Measurements from ENCODE around the gene CDH16. TPM values are rescaled to one million over a fixed set of nuclear protein-coding genes. Genes with fewer than 3 reads are reported as not detected.
A peak's percentile ranks its signal among the peaks of the same experiment; 100 is the strongest.

CDH16 gene
- total and polyA plus RNA-seq, 11 donors = 0.08 to 1.6 (median 0.17) TPM; not detected in 5

GRCh38 chr16:66911801-66912200 lies 6.9 kb downstream of the CDH16 start:
- DNase-seq (peak in 1 of 5 donors; percentile 19), ATAC-seq (no peak)
- Histone ChIP-seq H3K27ac (no peak overlapping the region), H3K36me3 (no peaks in the 10 kb centered on the region), H3K9me3 (no peaks in the 10 kb centered on the region), H3K4me1 (peaks cover 0 to 22% (median 5%) of the 10 kb centered on the region in 12 donors), H3K27me3 (no peaks in the 10 kb centered on the region), H3K4me3 (no peak overlapping the region)
- WGBS, 4 donors = 87 to 97% (median 93%) methylated on average over 6 to 8 of the region's 8 CpGs
- intact Hi-C loops (cut with DNase I) = no loop called here
- no peak for TF ChIP-seq CTCF (IDR thresholded peaks at IDR 0.05)
- TF ChIP-seq POLR2A (IDR thresholded peaks at IDR 0.05) = no peak

- no peak for DNase-seq
- Histone ChIP-seq H3K9me3 (no peaks in the 10 kb centered on the region), H3K27me3 (no peaks in the 10 kb centered on the region), H3K27ac (peak overlapping the region in 1 of 12 donors; percentile 23), H3K36me3 (no peaks in the 10 kb centered on the region), H3K4me3 (no peak overlapping the region), H3K4me1 (peaks cover 0 to 29% (median 11%) of the 10 kb centered on the region in 12 donors)
- intact Hi-C loops (cut with DNase I) = no loop called here
- WGBS, 4 donors = 62 to 82% (median 77%) methylated on average over 5 of the region's 5 CpGs
- ATAC-seq = no peak
- TF ChIP-seq CTCF (IDR thresholded peaks at IDR 0.05) (no peak), POLR2A (IDR thresholded peaks at IDR 0.05) (no peak)
Observed at GRCh38 chr16:66911112-66911511, 7.6 kb downstream of the CDH16 start.

GRCh38 chr16:66910175-66910940 lies 8.3 kb downstream of the CDH16 start:
- H3K27ac ChIP-seq = peak overlapping the region in 1 of 12 donors; percentile 23

More at GRCh38 chr16:66910175-66910940, 8.3 kb downstream of the CDH16 start:
- peaks cover 0 to 32% (median 16%) of the 10 kb centered on the region in 12 donors for H3K4me1 ChIP-seq
- H3K27me3 ChIP-seq = no peaks in the 10 kb centered on the region
- H3K4me3 ChIP-seq = no peak overlapping the region
- no peaks in the 10 kb centered on the region for H3K36me3 ChIP-seq
- no peak for ATAC-seq
- 73 to 79% (median 75%) methylated on average over 9 to 14 of the region's 14 CpGs for WGBS, 4 donors
- H3K9me3 ChIP-seq = no peaks in the 10 kb centered on the region
- peak in 1 of 5 donors; percentile 6 for DNase-seq
- intact Hi-C loops (cut with DNase I) = no loop called here
- no peak for TF ChIP-seq CTCF (IDR thresholded peaks at IDR 0.05)
- TF ChIP-seq POLR2A (IDR thresholded peaks at IDR 0.05) = no peak

All from heart left ventricle (tissue), 16 donors.